Brain microvascular endothelial cell (primary cell): ENCODE data around the gene FAU.
"Not testable (repeated sequence)": the region's sequence is repeated elsewhere in the genome, so short reads cannot be mapped to it uniquely, and the experiment has no call there.

ENCODE experiments used
- DNase-seq: peaks from one replicate; pipeline ENCODE4 v3.0.0-alpha.2; 2020
- H3K27ac ChIP-seq: fragments of 250-450 bp; sonication (Bioruptor Pico); 2 replicates; pipeline ENCODE4 v1.5.1; 2020; ENCODE audit warnings: mild to moderate bottlenecking, moderate library complexity
- H3K27me3 ChIP-seq: fragments of 250-450 bp; sonication (Bioruptor Pico); replicated peaks from 2 replicates; pipeline ENCODE4 v1.5.1; 2020; ENCODE audit warnings: mild to moderate bottlenecking
- H3K36me3 ChIP-seq: fragments of 250-450 bp; sonication (Bioruptor Pico); replicated peaks from 2 replicates; pipeline ENCODE4 v1.5.1; 2020; ENCODE audit warnings: mild to moderate bottlenecking
- H3K4me3 ChIP-seq: 2 replicates; pipeline ENCODE4 v1.5.1; 2011; ENCODE audit warnings: low read depth, mild to moderate bottlenecking, control low read depth, low read length, moderate library complexity
- in situ Hi-C: cut with HindIII; loops from 2 replicates; pipeline ENCODE4 v1.10.0; 2017; ENCODE audit warnings: low sequenced_read_pairs, low pct_ligation_motif_present
- TF ChIP-seq, protein P1 (sequence below): IDR thresholded peaks from 2 replicates; pipeline ENCODE4 v1.5.1; 2011; ENCODE audit warnings: low read depth, mild to moderate bottlenecking, moderate library complexity, low read length, control low read depth, inconsistent platforms; ENCODE audit errors: missing control alignments

The FAU gene

DNA sequence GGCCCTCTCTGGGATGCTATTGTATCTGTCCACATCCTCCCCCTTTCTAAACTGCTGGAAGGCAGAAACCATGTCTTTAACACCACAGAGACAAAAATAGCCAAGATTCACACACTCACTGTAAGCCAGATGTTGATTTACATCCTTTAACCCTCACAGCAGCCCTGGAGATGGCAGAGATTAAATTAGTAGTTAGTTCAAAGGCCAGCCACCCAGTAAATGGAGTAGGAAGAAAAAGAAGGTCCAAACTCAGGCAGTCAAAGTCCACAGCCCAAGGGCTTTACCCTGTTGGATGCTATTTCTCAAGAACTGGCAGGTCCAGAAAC, 2.3 kb downstream of the FAU start:
- in situ Hi-C loops: no loop called here

DNA sequence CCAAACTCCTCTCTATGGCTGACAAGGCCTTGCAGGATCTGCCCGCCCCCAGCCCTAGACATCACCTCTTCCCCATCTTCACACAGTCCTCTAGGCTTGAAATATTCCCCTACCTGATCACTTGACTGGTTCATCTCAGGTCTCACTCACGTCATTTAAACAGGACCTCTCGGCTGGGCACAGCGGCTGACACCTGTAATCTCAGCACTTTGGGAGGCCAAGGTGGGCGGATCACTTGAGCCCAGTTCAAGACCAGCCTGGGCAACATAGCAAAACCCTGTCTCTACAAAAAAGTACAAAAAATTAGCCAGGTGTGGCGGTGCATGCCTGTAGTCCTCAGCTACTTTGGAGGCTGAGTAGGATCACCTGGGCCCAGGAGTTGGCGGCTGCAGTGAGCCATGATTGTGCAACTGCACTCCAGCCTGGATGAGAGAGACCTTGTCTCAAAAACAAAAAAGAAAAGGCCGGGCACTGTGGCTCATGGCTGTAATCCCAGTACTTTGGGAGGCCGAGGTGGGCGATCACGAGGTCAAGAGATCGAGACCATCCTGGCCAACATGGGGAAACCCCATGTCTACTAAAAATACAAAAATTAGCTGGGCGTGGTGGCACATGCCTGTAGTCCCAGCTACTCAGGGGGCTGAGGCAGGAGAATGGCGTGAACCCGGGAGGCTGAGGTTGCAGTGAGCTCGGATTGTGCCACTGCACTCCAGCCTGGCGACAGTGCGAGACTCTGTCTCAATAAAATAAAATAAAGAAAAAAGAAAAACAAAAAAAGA, 2.9 kb downstream of the FAU start:
- not testable (repeated sequence) for DNase-seq
- H3K36me3 ChIP-seq: peaks cover 40% of the 10 kb centered on the region

More for the DNA sequence above, 2.3 kb downstream of the FAU start:
- Histone ChIP-seq H3K36me3 (peaks cover 46% of the 10 kb centered on the region), H3K4me3 (no peak overlapping the region), H3K27me3 (no peaks in the 10 kb centered on the region), H3K27ac (no peak overlapping the region)
- TF ChIP-seq, protein P1, sequence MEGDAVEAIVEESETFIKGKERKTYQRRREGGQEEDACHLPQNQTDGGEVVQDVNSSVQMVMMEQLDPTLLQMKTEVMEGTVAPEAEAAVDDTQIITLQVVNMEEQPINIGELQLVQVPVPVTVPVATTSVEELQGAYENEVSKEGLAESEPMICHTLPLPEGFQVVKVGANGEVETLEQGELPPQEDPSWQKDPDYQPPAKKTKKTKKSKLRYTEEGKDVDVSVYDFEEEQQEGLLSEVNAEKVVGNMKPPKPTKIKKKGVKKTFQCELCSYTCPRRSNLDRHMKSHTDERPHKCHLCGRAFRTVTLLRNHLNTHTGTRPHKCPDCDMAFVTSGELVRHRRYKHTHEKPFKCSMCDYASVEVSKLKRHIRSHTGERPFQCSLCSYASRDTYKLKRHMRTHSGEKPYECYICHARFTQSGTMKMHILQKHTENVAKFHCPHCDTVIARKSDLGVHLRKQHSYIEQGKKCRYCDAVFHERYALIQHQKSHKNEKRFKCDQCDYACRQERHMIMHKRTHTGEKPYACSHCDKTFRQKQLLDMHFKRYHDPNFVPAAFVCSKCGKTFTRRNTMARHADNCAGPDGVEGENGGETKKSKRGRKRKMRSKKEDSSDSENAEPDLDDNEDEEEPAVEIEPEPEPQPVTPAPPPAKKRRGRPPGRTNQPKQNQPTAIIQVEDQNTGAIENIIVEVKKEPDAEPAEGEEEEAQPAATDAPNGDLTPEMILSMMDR: no peak
- DNase-seq: no peak

DNA sequence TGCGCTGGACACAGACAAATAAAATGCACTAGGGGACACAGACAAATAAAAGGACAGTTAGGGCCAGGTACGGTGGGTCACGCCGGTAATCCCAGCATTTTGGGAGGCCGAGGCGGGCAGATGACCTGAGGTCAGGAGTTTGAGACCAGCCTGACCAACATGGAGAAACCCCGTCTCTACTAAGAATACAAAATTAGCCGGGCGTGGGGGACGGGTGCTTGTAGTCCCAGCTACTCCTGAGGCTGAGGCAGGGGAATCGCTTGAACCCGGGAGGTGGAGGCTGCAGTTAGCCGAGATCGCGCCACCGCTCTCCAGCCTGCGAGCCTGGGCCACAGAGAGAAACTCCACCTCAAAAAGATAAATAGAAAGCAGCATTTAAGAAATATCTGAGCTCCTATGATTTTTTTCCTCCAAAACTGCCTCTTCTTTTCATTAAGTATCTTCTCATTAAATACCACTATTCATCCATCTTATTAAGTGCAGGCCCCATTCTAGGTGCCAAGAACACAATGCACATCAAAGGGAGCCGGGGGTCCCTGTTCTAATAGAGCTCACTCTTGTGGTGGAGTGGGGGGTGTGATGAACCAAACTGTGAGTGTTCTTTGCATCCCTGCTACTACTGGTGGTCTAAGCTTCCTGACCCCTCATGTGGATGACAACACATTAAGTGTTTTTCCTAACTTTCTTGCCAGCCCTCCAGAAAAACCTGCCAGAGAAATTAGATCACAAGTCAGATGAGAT, 3.7 kb downstream of the FAU start:
- TF ChIP-seq, protein P1: no peak
- no peak overlapping the region for H3K27ac ChIP-seq
- DNase-seq: no peak
- peaks cover 38% of the 10 kb centered on the region for H3K36me3 ChIP-seq
- H3K4me3 ChIP-seq: no peak overlapping the region
- H3K27me3 ChIP-seq: no peaks in the 10 kb centered on the region
- in situ Hi-C loops: no loop called here

More for the DNA sequence above, 2.9 kb downstream of the FAU start:
- H3K27ac ChIP-seq, H3K4me3 ChIP-seq, H3K27me3 ChIP-seq, in situ Hi-C loops: not testable (repeated sequence)

DNA sequence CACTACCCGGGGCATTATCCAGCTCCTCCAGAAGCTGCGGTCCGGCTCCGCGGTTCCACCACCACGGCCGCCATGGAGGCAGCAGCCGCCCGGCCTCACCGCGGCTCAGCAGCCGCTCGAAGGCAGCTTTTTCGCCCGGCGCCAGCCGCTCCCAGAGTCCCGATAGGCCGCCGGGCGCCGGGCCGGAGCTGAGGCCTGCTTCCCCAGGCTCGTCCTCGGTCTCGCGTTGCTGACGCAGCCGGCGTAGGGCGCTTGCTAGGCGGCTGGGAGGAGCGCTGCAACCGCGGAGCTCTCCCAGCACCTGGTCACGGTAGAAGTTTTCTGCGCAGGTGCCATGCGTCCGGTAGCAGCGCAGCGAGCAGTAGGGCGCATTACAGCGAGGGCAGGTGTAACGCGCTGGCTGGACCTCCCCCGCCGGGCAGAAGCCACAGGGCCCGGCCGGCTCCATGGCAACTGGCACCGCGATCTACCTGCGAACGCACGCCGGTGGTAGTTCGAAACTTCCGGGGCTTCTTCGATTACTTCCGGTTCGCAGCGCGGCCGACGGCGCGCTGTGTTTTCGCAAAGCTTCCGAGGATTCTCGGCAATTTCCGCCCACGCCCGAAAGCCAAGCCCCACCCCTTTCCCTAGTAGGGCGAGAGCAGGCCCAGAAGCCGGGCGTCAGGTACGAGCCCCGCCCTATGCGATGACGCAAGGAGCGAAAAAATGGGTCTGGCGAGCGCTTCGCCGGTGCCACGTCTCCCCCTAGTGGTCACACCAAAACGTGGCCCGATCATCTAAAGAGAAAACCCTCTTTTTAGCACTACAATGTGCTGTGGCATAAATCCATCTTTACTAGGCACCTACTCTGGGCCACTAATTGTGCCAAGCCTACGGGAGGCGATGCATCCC, 4.5 kb downstream of the FAU start, which contains the start of gene ZNHIT2:
ZNHIT2 (minus strand) TSS at position 496 of the 891 bp plus-strand sequence; CDS start at position 448, 48 bp downstream.
- in situ Hi-C loops: no loop called here
- Histone ChIP-seq H3K27me3 (no peaks in the 10 kb centered on the region), H3K27ac (peak within 1 kb of the TSS; percentile 85), H3K36me3 (peaks cover 38% of the 10 kb centered on the region), H3K4me3 (peak within 1 kb of the TSS; percentile 87)
- TF ChIP-seq, protein P1: peak; percentile 92
- DNase-seq: peak; percentile 98

DNA sequence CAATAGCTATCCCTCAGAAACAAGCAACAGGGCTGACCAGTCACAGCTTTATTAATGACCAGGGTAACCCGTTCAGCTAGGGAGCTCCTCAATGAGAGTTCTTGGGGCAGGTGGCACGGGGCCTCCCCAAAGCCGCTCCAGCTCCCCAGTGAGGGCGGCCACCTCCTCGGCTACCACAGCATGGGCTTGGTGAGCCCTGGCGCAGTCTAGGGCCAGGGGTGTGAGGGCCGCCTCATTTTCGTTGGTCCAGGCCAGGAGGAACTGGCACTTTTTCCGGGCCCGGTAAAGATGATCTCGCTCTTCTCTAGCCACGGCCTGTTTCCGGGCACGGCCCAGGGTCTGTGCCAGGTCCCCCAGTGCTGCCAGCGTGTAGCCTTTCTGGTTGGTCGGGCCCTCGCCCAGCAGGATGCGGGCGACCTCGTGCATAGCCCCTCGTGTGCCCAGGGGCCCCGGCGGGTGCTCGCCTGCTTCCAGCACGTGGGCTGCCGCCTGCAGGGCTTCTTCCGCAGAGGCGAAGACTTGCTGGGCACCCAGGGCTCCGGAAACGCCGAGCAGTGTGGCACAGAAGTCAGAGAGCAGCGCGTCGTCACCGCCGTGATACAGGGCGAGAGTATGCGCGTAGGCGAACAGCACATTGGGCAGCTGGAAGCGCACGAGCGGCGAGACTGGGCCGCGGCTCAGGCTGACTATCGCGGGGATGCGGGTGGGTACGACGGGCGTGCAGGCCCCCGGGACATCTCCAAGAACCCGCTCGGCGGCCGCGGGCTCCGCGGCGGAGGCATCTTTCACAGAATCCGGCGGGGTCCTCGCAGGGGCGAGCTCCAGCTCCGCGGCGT, 5.3 kb downstream of the FAU start:
- TF ChIP-seq, protein P1: no peak
- Histone ChIP-seq H3K4me3 (peak overlapping the region; percentile 87), H3K27me3 (no peaks in the 10 kb centered on the region), H3K27ac (peak overlapping the region; percentile 85), H3K36me3 (peaks cover 38% of the 10 kb centered on the region)
- no peak for DNase-seq
- in situ Hi-C loops: no loop called here
